Endothelial cell of umbilical vein (primary cell): Measurements from ENCODE around the gene ERBB3. TPM values are rescaled to one million over a fixed set of nuclear protein-coding genes. Genes with fewer than 3 reads are reported as not detected.

Experiments used
- BruUV-seq: library from RNA; stranded (reverse); fragments of 400-500 nt; replicated peaks from 2 replicates; lab custom pipeline; 2021; lab: Mats Ljungman, UMichigan
- CTCF ChIA-PET: fragments of 300-600, 350-600 bp; sonication (Branson Sonifier 250); formaldehyde crosslinking; loops from one replicate; lab custom pipeline; 2021; ENCODE audit warnings: antibody characterized with exemption, inconsistent platforms; lab: Charles Lee
- POLR2A ChIA-PET: fragments of 300-600, 350-600 bp; sonication (Branson Sonifier 250); formaldehyde crosslinking; loops from one replicate; lab custom pipeline; 2021; ENCODE audit warnings: antibody characterized with exemption, inconsistent platforms; lab: Charles Lee
- DNase-seq: peaks from one replicate; pipeline ENCODE4 v3.0.0-alpha.2; 2011; ENCODE audit warnings: low read depth, low spot score
- FAIRE-seq: peaks from 2 replicates; lab custom pipeline; 2011; peaks lifted over from hg19 to GRCh38; lab: Jason Lieb, UNC
- H2AFZ ChIP-seq: 2 replicates; pipeline ENCODE4 v1.6.0; 2012; ENCODE audit warnings: low read depth, low read length, control low read depth, inconsistent platforms
- H3K27ac ChIP-seq: 2 replicates; pipeline ENCODE4 v1.5.1; 2011; ENCODE audit warnings: low read depth, mild to moderate bottlenecking, control low read depth, low read length, moderate library complexity; ENCODE audit not compliant: insufficient read depth
- H3K27me3 ChIP-seq, 2 experiments: 2 replicates each; pipeline versions ENCODE4 v1.6.0 to v1.6.1; 2011; ENCODE audit warnings: low read length in 2 of 2, mixed read lengths in 1 of 2; ENCODE audit not compliant: control insufficient read depth in 2 of 2, insufficient read depth in 2 of 2
- H3K36me3 ChIP-seq, 2 experiments: 2 replicates in 1 of 2; 3 replicates in 1 of 2; pipeline ENCODE4 v1.5.1; 2011; ENCODE audit warnings: low read length in 2 of 2, mild to moderate bottlenecking in 1 of 2, moderate library complexity in 1 of 2; ENCODE audit not compliant: control insufficient read depth in 2 of 2, insufficient read depth in 2 of 2; ENCODE audit errors: extremely low read depth in 1 of 2
- H3K4me1 ChIP-seq: 3 replicates; pipeline ENCODE4 v1.5.1; 2011; ENCODE audit warnings: mild to moderate bottlenecking, low read length; ENCODE audit not compliant: control insufficient read depth, insufficient read depth; ENCODE audit errors: extremely low read depth
- H3K4me2 ChIP-seq: 2 replicates; pipeline ENCODE4 v1.6.1; 2011; ENCODE audit warnings: low read length, control low read depth, mixed read lengths; ENCODE audit not compliant: insufficient read depth
- H3K4me3 ChIP-seq, 3 experiments: fragments of 200-600 bp in 1 of 3; sonication (generic), shearing (Covaris generic) in 1 of 3; replicated peaks in 1 of 3; 2 replicates each; pipeline ENCODE4 v1.5.1; 2011 to 2016; ENCODE audit warnings: control low read depth in 3 of 3, low read length in 3 of 3, mild to moderate bottlenecking in 2 of 3, inconsistent platforms in 1 of 3, low read depth in 1 of 3, moderate library complexity in 1 of 3; ENCODE audit not compliant: insufficient read depth in 1 of 3
- H3K79me2 ChIP-seq: 2 replicates; pipeline ENCODE4 v1.6.0; 2012; ENCODE audit warnings: low read length, inconsistent platforms; ENCODE audit not compliant: control insufficient read depth, insufficient read depth
- H3K9ac ChIP-seq: replicated peaks from 2 replicates; pipeline ENCODE3; 2011; ENCODE audit warnings: low read length, control low read depth; ENCODE audit not compliant: insufficient read depth; ENCODE audit errors: extremely low read depth
- H3K9me1 ChIP-seq: replicated peaks from 3 replicates; pipeline ENCODE4 v1.6.0; 2011; ENCODE audit warnings: mild to moderate bottlenecking, low read length; ENCODE audit not compliant: control insufficient read depth, insufficient read depth; ENCODE audit errors: extremely low read depth
- H3K9me3 ChIP-seq: replicated peaks from 2 replicates; pipeline ENCODE4 v1.5.1; 2012; ENCODE audit warnings: low read length, inconsistent platforms; ENCODE audit not compliant: control insufficient read depth, insufficient read depth
- H4K20me1 ChIP-seq: replicated peaks from 2 replicates; pipeline ENCODE3; 2011; ENCODE audit warnings: mild to moderate bottlenecking, low read length; ENCODE audit not compliant: control insufficient read depth, insufficient read depth; ENCODE audit errors: extremely low read depth
- EZH2 ChIP-seq: IDR thresholded peaks from 2 replicates; pipeline ENCODE4 v1.6.1; 2012; ENCODE audit warnings: borderline replicate concordance, low read depth, mild to moderate bottlenecking, moderate library complexity, low read length, inconsistent platforms; ENCODE audit not compliant: severe bottlenecking
- FOS ChIP-seq: IDR thresholded peaks from 2 replicates; pipeline ENCODE4 v1.6.1; 2011; ENCODE audit warnings: mild to moderate bottlenecking, low read length, moderate library complexity, borderline replicate concordance; ENCODE audit not compliant: insufficient read depth
- GATA2 ChIP-seq: IDR thresholded peaks from 2 replicates; pipeline ENCODE4 v1.7.0; 2011; ENCODE audit warnings: low read depth, mild to moderate bottlenecking, moderate library complexity, mixed read lengths, low read length; ENCODE audit not compliant: insufficient read length, insufficient read depth
- JUN ChIP-seq: IDR thresholded peaks from 2 replicates; pipeline ENCODE4 v1.6.1; 2011; ENCODE audit warnings: borderline replicate concordance, low read depth; ENCODE audit not compliant: insufficient read length, insufficient read depth
- MYC ChIP-seq: IDR thresholded peaks from one replicate; pipeline ENCODE4 v1.6.1; 2011; ENCODE audit warnings: mild to moderate bottlenecking, low read depth, low read length
- POLR2A ChIP-seq: IDR thresholded peaks from 2 replicates; pipeline ENCODE4 v1.6.1; 2012; ENCODE audit warnings: low read depth, mild to moderate bottlenecking, control low read depth, low read length
- POLR2AphosphoS5 ChIP-seq: IDR thresholded peaks from 2 replicates; pipeline ENCODE4 v1.6.1; 2012; ENCODE audit warnings: low read depth, mild to moderate bottlenecking, control low read depth, low read length, moderate library complexity; ENCODE audit not compliant: insufficient read depth
- dilution Hi-C: fragments of 300-500 bp; cut with MboI; formaldehyde crosslinking; loops from one replicate; pipeline ENCODE4 v1.15.0; 2019; ENCODE audit warnings: low sequenced_read_pairs; ENCODE audit not compliant: extremely low pct_ligation_motif_present
- intact Hi-C: fragments of 100-400 bp; cut with micrococcal nuclease; formaldehyde crosslinking; loops from one replicate; pipeline ENCODE4 v1.10.0; 2022
- polyA plus RNA-seq, 4 experiments: library from polyadenylated mRNA; depleted of rRNA in 3 of 4; stranded (reverse) in 3 of 4; unstranded in 1 of 4; fragments of >200 nt; gene quantifications; 2 replicates each; pipeline versions ENCODE4 v1.2.1 to v1.2.3, GENCODE V29; 2011 to 2012; ENCODE audit warnings: missing spikeins in 1 of 4
- total RNA-seq: library from RNA; stranded (reverse); gene quantifications from 2 replicates; pipeline ENCODE4 v1.2.3, GENCODE V29; 2021
- TF ChIP-seq, protein P1 (sequence below), 2 donors: IDR thresholded peaks; 1 replicate in 1 of 2; 2 replicates in 1 of 2; pipeline ENCODE4 v1.5.1; 2011; ENCODE audit warnings: low read length in 2 of 2, mild to moderate bottlenecking in 2 of 2, moderate library complexity in 2 of 2, control low read depth in 1 of 2, inconsistent platforms in 1 of 2, low read depth in 1 of 2; ENCODE audit not compliant: insufficient read depth in 1 of 2; ENCODE audit errors: extremely low read depth in 1 of 2
- TF ChIP-seq, protein P2 (sequence below): IDR thresholded peaks from 2 replicates; pipeline ENCODE4 v1.6.1; 2011; ENCODE audit not compliant: insufficient read depth, insufficient read length

The ERBB3 gene
- total and polyA plus RNA-seq, 2 donors (not counting 3 experiments of a cell fraction or from before 2014, with no cell fraction given): 0.11 to 1.5 TPM

DNA sequence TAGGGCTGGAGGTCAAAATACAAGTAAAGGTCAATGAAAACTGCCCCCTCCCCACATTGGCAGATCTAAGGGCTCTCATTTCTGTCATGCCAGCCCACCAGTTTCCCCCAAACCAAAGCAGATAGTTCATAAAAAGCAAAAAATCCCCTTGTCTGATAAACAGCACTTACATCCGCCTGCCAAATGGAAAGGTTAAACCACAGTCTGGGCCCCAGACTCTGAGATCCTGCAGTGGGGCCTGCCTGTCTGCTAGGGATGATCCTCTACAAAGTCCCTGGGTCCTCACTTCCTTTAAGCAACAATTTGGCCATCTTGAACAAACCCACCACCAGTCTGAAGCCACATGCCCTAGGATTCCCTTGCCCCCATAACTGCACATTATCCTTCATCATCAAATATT is 48.0 kb upstream of the ERBB3 start:
- H3K36me3 ChIP-seq: peaks cover 2 to 9% of the 10 kb centered on the region in 2 experiments
- no peak overlapping the region for H2AFZ ChIP-seq
- H3K4me1 ChIP-seq: peaks cover 17% of the 10 kb centered on the region
- dilution Hi-C loops: no loop called here
- H3K9me1 ChIP-seq: no peaks in the 10 kb centered on the region
- ChIA-PET POLR2A (no interaction called here), CTCF (interaction anchor here (1.5 to 2.8 kb wide), 2 partner anchors 36 to 294 kb away, joined by 3 to 14 read pairs; no protein-coding TSS in a partner anchor)
- no peaks in the 10 kb centered on the region for H4K20me1 ChIP-seq
- FAIRE-seq (no peak), DNase-seq (no peak)
- intact Hi-C loops: no loop called here
- H3K9ac ChIP-seq: no peak overlapping the region
- no peaks in the 10 kb centered on the region for H3K9me3 ChIP-seq
- no peaks in the 10 kb centered on the region for H3K27me3 ChIP-seq
- H3K79me2 ChIP-seq: no peaks in the 10 kb centered on the region
- H3K4me2 ChIP-seq: no peak overlapping the region
- no peak overlapping the region for H3K27ac ChIP-seq
- BruUV-seq: no TSS peak
- TF ChIP-seq JUN: no peak
- TF ChIP-seq, protein P1, sequence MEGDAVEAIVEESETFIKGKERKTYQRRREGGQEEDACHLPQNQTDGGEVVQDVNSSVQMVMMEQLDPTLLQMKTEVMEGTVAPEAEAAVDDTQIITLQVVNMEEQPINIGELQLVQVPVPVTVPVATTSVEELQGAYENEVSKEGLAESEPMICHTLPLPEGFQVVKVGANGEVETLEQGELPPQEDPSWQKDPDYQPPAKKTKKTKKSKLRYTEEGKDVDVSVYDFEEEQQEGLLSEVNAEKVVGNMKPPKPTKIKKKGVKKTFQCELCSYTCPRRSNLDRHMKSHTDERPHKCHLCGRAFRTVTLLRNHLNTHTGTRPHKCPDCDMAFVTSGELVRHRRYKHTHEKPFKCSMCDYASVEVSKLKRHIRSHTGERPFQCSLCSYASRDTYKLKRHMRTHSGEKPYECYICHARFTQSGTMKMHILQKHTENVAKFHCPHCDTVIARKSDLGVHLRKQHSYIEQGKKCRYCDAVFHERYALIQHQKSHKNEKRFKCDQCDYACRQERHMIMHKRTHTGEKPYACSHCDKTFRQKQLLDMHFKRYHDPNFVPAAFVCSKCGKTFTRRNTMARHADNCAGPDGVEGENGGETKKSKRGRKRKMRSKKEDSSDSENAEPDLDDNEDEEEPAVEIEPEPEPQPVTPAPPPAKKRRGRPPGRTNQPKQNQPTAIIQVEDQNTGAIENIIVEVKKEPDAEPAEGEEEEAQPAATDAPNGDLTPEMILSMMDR (IDR thresholded peaks at IDR 0.05; ENCODE audit: extremely low read depth in 1 of 2, insufficient read depth in 1 of 2, low read depth in 1 of 2, low read length in 2 of 2): no peak
- TF ChIP-seq GATA2: no peak
- TF ChIP-seq POLR2AphosphoS5: no peak
- no peak for TF ChIP-seq EZH2
- TF ChIP-seq POLR2A: no peak
- TF ChIP-seq FOS: no peak
- TF ChIP-seq, protein P2, sequence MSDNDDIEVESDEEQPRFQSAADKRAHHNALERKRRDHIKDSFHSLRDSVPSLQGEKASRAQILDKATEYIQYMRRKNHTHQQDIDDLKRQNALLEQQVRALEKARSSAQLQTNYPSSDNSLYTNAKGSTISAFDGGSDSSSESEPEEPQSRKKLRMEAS: no peak
- no peak for TF ChIP-seq MYC
- H3K4me3 ChIP-seq: no peak overlapping the region
